Ascending aorta (tissue), 2 donors: ENCODE measurements around the gene AMDHD2. TPM values are rescaled to one million over a fixed set of nuclear protein-coding genes. Genes with fewer than 3 reads are reported as not detected.

Source experiments
- DNase-seq, 2 donors: peaks; one replicate each; pipeline ENCODE4 v3.0.0-alpha.2; 2019; ENCODE audit warnings: low spot score in 2 of 2
- H3K27ac ChIP-seq, 2 donors: fragments of 200-600 bp; sonication (generic); one replicate each; pipeline ENCODE4 v1.5.1; 2016 to 2017; ENCODE audit warnings: mild to moderate bottlenecking in 1 of 2
- H3K27me3 ChIP-seq: fragments of 200-600 bp; sonication (generic); one replicate; pipeline ENCODE4 v1.5.1; 2017
- H3K36me3 ChIP-seq, 2 donors: fragments of 200-600 bp; sonication (generic); one replicate each; pipeline ENCODE4 v1.5.1; 2016
- H3K4me1 ChIP-seq, 2 donors: fragments of 200-600 bp; sonication (generic); one replicate each; pipeline ENCODE4 v1.5.1; 2016 to 2017; ENCODE audit warnings: mild to moderate bottlenecking in 1 of 2
- H3K4me3 ChIP-seq, 2 donors: fragments of 200-600 bp; sonication (generic); one replicate each; pipeline ENCODE4 v1.5.1; 2016 to 2017; ENCODE audit warnings: mild to moderate bottlenecking in 1 of 2
- H3K9me3 ChIP-seq, 2 donors: fragments of 200-600 bp; sonication (generic); one replicate each; pipeline ENCODE4 v1.5.1; 2016
- CTCF ChIP-seq, 3 experiments: fragments of 200-600 bp in 2 of 3; fragments of 450-650 bp in 1 of 3; sonication (generic) in 2 of 3; IDR thresholded peaks; one replicate each; pipeline ENCODE4 v1.5.1; 2016 to 2019; ENCODE audit warnings: antibody characterized with exemption in 3 of 3, mild to moderate bottlenecking in 1 of 3, moderate library complexity in 1 of 3
- intact Hi-C: fragments of 100-400 bp; cut with DNase I; formaldehyde crosslinking; loops from one replicate; pipeline ENCODE4 v1.15.1; 2023
- total RNA-seq: library from RNA; depleted of rRNA; stranded (reverse); fragments of >200 nt; gene quantifications from one replicate; pipeline ENCODE4 v1.1.0, GENCODE V29; 2016

AMDHD2 gene
- total RNA-seq, result 16.1 TPM

GRCh38 chr16:2520097-2520783, at the start of gene AMDHD2:
AMDHD2 (plus strand) TSS chr16:2520371; CDS start chr16:2520459, 88 bp downstream.
- Histone ChIP-seq H3K4me3 (peak within 1 kb of the TSS; percentile 83 to 87), H3K27me3 (no peaks in the 10 kb centered on the region), H3K36me3 (peaks cover 12 to 30% of the 10 kb centered on the region in 2 donors), H3K4me1 (peaks cover 12 to 51% of the 10 kb centered on the region in 2 donors), H3K9me3 (no peaks in the 10 kb centered on the region), H3K27ac (peak within 1 kb of the TSS; percentile 77 to 80)
- DNase-seq, result peak in 1 of 2 donors; percentile 93
- intact Hi-C loops, result no loop called here
- TF ChIP-seq CTCF (IDR thresholded peaks at IDR 0.05), result no peak

- no peak for TF ChIP-seq CTCF (IDR thresholded peaks at IDR 0.05)
- no peak for DNase-seq
- Histone ChIP-seq H3K4me3 (no peak overlapping the region), H3K9me3 (no peaks in the 10 kb centered on the region), H3K27me3 (peaks cover 12% of the 10 kb centered on the region), H3K27ac (no peak overlapping the region), H3K4me1 (peaks cover 18 to 37% of the 10 kb centered on the region in 2 donors), H3K36me3 (no peaks in the 10 kb centered on the region)
- intact Hi-C loops, result no loop called here
Observed at GRCh38 chr16:2470603-2471015, 49.6 kb upstream of the AMDHD2 start.

- Histone ChIP-seq H3K36me3 (no peaks in the 10 kb centered on the region), H3K4me1 (peaks cover 24 to 42% of the 10 kb centered on the region in 2 donors), H3K9me3 (no peaks in the 10 kb centered on the region), H3K27me3 (peaks cover 12% of the 10 kb centered on the region), H3K4me3 (peak within 1 kb of the TSS; percentile 21 to 30), H3K27ac (no peak within 1 kb of the TSS)
- no peak for TF ChIP-seq CTCF (IDR thresholded peaks at IDR 0.05)
- intact Hi-C loops, result no loop called here
- DNase-seq, result no peak
Observed at GRCh38 chr16:2471016-2471652, 49.0 kb upstream of the AMDHD2 start, which contains the start of gene NTN3. NTN3 (plus strand) TSS chr16:2471297; CDS start chr16:2471702, 405 bp downstream.

GRCh38 chr16:2471653-2472487, 48.3 kb upstream of the AMDHD2 start:
- Histone ChIP-seq H3K27me3 (peaks cover 12% of the 10 kb centered on the region), H3K9me3 (no peaks in the 10 kb centered on the region), H3K36me3 (no peaks in the 10 kb centered on the region), H3K4me3 (peak overlapping the region; percentile 21 to 30), H3K27ac (no peak overlapping the region), H3K4me1 (peaks cover 24 to 42% of the 10 kb centered on the region in 2 donors)
- no peak for TF ChIP-seq CTCF (IDR thresholded peaks at IDR 0.05)
- no peak for DNase-seq
- intact Hi-C loops, result no loop called here

GRCh38 chr16:2472488-2472864, 47.7 kb upstream of the AMDHD2 start:
- TF ChIP-seq CTCF (IDR thresholded peaks at IDR 0.05), result no peak
- H3K36me3 ChIP-seq, result no peaks in the 10 kb centered on the region
- intact Hi-C loops, result no loop called here
- H3K27me3 ChIP-seq, result peaks cover 12% of the 10 kb centered on the region
- DNase-seq, result no peak
- H3K4me3 ChIP-seq, result no peak overlapping the region
- peaks cover 24 to 42% of the 10 kb centered on the region in 2 donors for H3K4me1 ChIP-seq
- H3K27ac ChIP-seq, result no peak overlapping the region
- no peaks in the 10 kb centered on the region for H3K9me3 ChIP-seq
